ENCODE results near the gene SMURF1. TPM values are rescaled to one million over a fixed set of nuclear protein-coding genes. Genes with fewer than 3 reads are reported as not detected.

Gene SMURF1
- total and polyA plus RNA-seq, 2 experiments from 2014 or later, result 11.9 to 24.5 TPM

DNA sequence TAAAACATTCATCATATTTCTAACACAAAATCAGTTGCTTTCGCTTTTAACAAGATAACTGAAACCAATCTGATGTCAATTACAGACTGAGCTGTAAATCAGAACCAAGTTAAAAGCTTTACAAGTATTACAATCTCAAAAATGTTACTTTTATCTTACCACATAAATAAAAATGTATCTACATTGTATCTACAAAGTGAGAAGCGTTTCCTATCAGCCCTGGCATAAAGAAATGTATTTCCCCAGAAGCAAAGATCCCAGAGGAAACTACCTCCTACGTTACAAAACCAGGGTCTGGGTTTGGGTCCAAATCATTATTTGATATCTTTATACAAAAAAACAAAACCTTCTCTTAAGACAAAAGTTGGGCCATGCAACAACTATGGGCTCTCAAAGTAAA is 2.6 kb downstream of the SMURF1 start:
- TF ChIP-seq, protein P1, sequence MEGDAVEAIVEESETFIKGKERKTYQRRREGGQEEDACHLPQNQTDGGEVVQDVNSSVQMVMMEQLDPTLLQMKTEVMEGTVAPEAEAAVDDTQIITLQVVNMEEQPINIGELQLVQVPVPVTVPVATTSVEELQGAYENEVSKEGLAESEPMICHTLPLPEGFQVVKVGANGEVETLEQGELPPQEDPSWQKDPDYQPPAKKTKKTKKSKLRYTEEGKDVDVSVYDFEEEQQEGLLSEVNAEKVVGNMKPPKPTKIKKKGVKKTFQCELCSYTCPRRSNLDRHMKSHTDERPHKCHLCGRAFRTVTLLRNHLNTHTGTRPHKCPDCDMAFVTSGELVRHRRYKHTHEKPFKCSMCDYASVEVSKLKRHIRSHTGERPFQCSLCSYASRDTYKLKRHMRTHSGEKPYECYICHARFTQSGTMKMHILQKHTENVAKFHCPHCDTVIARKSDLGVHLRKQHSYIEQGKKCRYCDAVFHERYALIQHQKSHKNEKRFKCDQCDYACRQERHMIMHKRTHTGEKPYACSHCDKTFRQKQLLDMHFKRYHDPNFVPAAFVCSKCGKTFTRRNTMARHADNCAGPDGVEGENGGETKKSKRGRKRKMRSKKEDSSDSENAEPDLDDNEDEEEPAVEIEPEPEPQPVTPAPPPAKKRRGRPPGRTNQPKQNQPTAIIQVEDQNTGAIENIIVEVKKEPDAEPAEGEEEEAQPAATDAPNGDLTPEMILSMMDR (IDR thresholded peaks at IDR 0.05; ENCODE audit: low read depth, low read length), result no peak
- Histone ChIP-seq H3K27ac (peak overlapping the region; percentile 88), H3K4me3 (no peak overlapping the region), H3K4me1 (ENCODE audit: low read depth) (peaks cover 23% of the 10 kb centered on the region), H3K9me3 (ENCODE audit: low read depth) (no peaks in the 10 kb centered on the region), H3K36me3 (no peaks in the 10 kb centered on the region), H3K27me3 (no peaks in the 10 kb centered on the region)
- DNase-seq (ENCODE audit: low read depth in 1 of 2, low spot score in 1 of 2), result no peak

DNA sequence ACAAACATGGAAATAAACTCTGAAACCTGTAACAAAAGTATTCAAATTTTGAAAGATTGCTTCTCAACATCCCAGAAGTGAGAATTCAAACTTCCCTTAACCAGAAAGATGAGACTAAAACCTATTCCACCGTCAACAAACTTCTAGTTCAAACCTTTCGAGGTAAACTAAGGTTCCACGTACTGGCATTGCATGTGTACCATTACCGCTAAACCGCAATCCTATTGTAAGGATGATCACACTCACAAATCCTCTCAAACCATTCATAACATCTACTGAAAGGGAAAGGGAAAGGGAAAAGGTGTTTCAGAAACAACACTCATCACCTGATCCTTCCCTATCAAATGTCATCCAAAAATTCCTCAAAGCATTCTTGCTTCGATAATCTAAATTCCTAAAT is 3.1 kb downstream of the SMURF1 start:
- Histone ChIP-seq H3K4me3 (no peak overlapping the region), H3K27ac (peak overlapping the region; percentile 88)

DNA sequence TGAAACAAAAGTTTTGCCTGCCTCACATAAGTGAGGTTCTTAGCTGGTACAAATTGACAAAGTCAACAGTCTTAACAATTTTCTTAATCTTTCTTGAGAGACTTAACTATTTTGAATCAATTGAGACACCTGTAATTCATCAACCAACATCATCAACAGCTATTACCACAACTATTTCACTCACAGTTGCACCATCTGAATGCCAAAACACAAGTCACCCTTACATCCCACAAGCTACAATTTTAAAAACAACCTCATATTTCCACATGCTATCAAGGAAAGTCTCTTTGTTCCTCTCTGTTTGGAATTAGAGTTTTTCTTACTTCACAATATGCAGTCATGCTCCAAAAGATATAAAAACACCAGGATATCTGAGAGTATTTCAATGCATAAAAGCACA is 4.9 kb downstream of the SMURF1 start:
- no peaks in the 10 kb centered on the region for H3K27me3 ChIP-seq
- H3K4me3 ChIP-seq, result no peak overlapping the region
- peak in 1 of 2 donors; percentile 57 for DNase-seq (ENCODE audit: low read depth in 1 of 2, low spot score in 1 of 2)
- no peak overlapping the region for H3K27ac ChIP-seq
- TF ChIP-seq, protein P1 (IDR thresholded peaks at IDR 0.05; ENCODE audit: low read depth, low read length), result no peak
- peaks cover 23% of the 10 kb centered on the region for H3K4me1 ChIP-seq (ENCODE audit: low read depth)
- no peaks in the 10 kb centered on the region for H3K9me3 ChIP-seq (ENCODE audit: low read depth)
- H3K36me3 ChIP-seq, result no peaks in the 10 kb centered on the region

More for the DNA sequence above, 3.1 kb downstream of the SMURF1 start:
- Histone ChIP-seq H3K27me3 (no peaks in the 10 kb centered on the region), H3K4me1 (ENCODE audit: low read depth) (peaks cover 23% of the 10 kb centered on the region), H3K9me3 (ENCODE audit: low read depth) (no peaks in the 10 kb centered on the region), H3K36me3 (no peaks in the 10 kb centered on the region)
- no peak for DNase-seq (ENCODE audit: low read depth in 1 of 2, low spot score in 1 of 2)
- TF ChIP-seq, protein P1 (IDR thresholded peaks at IDR 0.05; ENCODE audit: low read depth, low read length), result no peak

DNA sequence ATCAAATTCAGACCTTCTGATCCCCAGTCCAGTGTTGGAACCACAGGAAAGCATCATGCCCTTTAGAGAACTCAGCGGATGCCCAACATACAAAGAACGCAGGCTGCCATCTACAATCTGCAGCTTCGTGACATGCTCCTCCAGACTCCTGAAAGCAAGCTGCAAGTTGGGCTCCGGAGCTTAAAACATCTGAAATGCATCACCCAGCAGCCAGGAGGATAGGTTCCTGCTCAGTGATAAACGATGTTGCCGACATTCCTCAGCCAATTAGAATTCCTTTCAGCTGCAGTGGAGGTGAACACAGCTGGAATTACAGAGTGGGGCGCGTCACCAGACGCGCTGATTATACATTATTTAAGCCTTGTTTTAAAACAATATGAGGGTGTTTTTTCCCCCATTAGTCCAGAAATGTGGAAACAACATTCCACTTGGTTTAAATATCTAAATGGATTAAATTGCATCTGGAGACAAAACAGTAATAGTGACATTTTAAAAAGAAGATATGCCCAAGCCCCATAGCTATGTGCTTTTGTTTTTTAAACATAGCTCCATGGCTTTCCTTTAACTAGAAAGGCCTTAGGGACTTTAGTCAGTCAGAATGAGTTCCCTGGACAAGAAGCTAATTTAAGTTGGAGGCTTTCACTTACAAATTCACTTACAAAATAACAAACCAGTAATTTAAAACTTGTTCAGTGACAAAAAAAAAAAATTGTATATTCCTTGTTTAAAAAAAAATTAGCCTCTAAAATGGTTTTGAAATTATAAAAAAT is 6.3 kb downstream of the SMURF1 start:
- TF ChIP-seq, protein P1 (IDR thresholded peaks at IDR 0.05; ENCODE audit: low read depth, low read length), result no peak
- H3K36me3 ChIP-seq, result no peaks in the 10 kb centered on the region
- peak; percentile 78 to 84 for DNase-seq (ENCODE audit: low read depth in 1 of 2, low spot score in 1 of 2)
- no peaks in the 10 kb centered on the region for H3K27me3 ChIP-seq
- H3K27ac ChIP-seq, result peak overlapping the region; percentile 65
- H3K9me3 ChIP-seq (ENCODE audit: low read depth), result no peaks in the 10 kb centered on the region
- H3K4me1 ChIP-seq (ENCODE audit: low read depth), result peaks cover 23% of the 10 kb centered on the region
- H3K4me3 ChIP-seq, result no peak overlapping the region

- H3K4me3 ChIP-seq, result no peak overlapping the region
- no peaks in the 10 kb centered on the region for H3K36me3 ChIP-seq
- TF ChIP-seq, protein P1 (IDR thresholded peaks at IDR 0.05; ENCODE audit: low read depth, low read length), result no peak
- peaks cover 11% of the 10 kb centered on the region for H3K4me1 ChIP-seq (ENCODE audit: low read depth)
- H3K9me3 ChIP-seq (ENCODE audit: low read depth), result no peaks in the 10 kb centered on the region
- H3K27me3 ChIP-seq, result no peaks in the 10 kb centered on the region
- no peak overlapping the region for H3K27ac ChIP-seq
- DNase-seq (ENCODE audit: low read depth in 1 of 2, low spot score in 1 of 2), result no peak
These were observed 8.0 kb downstream of the SMURF1 start for GRCh38 chr7:99135938-99136337.

Measured in cardiac muscle cell (in vitro differentiated cells and primary cell).